ENCODE data around the gene ZNF470. TPM values are rescaled to one million over a fixed set of nuclear protein-coding genes. Genes with fewer than 3 reads are reported as not detected.

The ZNF470 gene
- total RNA-seq, 1 experiment from 2014 or later, result 0.43 TPM

- no peak for TF ChIP-seq CTCF (IDR thresholded peaks at IDR 0.05; ENCODE audit: insufficient read depth in 1 of 2, low read depth in 1 of 2, low read length in 1 of 2, severe bottlenecking in 1 of 2, unreplicated experiment in 1 of 2)
- CTCF ChIA-PET, result no interaction called here
- no peak overlapping the region for H3K4me3 ChIP-seq (ENCODE audit: low read depth, low read length)
- no peaks in the 10 kb centered on the region for H3K4me1 ChIP-seq
- 0 out of 2 replicates have a peak, but pooled peaks cover 7% of the 10 kb centered on the region for H3K9me3 ChIP-seq
- H3K27me3 ChIP-seq (replicated peaks; ENCODE audit: control insufficient read depth, insufficient read depth, low read length), result no peaks in the 10 kb centered on the region
- POLR2A ChIA-PET, result no interaction called here
- intact Hi-C loops (cut with micrococcal nuclease; ENCODE audit: unreplicated experiment), result no loop called here
- BruUV-seq (replicated peaks), result no TSS peak
- DNase-seq, result no peak
- H3K27me3 Mint-ChIP-seq (ENCODE audit: insufficient read depth, unreplicated experiment), result no peaks in the 10 kb centered on the region
- no peaks in the 10 kb centered on the region for H3K36me3 Mint-ChIP-seq (ENCODE audit: insufficient read depth, unreplicated experiment)
- peaks cover 27% of the 10 kb centered on the region for H3K9me3 Mint-ChIP-seq (ENCODE audit: unreplicated experiment)
- no peaks in the 10 kb centered on the region for H3K4me1 Mint-ChIP-seq (ENCODE audit: low read depth, unreplicated experiment)
- no peaks in the 10 kb centered on the region for H3K36me3 ChIP-seq (ENCODE audit: control insufficient read depth, insufficient read depth, low read length)
- H3K27ac Mint-ChIP-seq (ENCODE audit: unreplicated experiment), result no peak overlapping the region
- H3K4me3 Mint-ChIP-seq (ENCODE audit: unreplicated experiment), result no peak overlapping the region
Observed at GRCh38 chr19:56623006-56623405, 55.7 kb downstream of the ZNF470 start.

GRCh38 chr19:56625708-56626107 lies 58.4 kb downstream of the ZNF470 start:
- Histone ChIP-seq H3K36me3 (ENCODE audit: control insufficient read depth, insufficient read depth, low read length) (no peaks in the 10 kb centered on the region), H3K27me3 (replicated peaks; ENCODE audit: control insufficient read depth, insufficient read depth, low read length) (no peaks in the 10 kb centered on the region), H3K4me3 (ENCODE audit: low read depth, low read length) (no peak overlapping the region), H3K9me3 (0 out of 2 replicates have a peak, but pooled peaks cover 7% of the 10 kb centered on the region), H3K4me1 (no peaks in the 10 kb centered on the region)
- Mint-ChIP-seq H3K4me1 (ENCODE audit: low read depth, unreplicated experiment) (no peaks in the 10 kb centered on the region), H3K27ac (ENCODE audit: unreplicated experiment) (no peak overlapping the region), H3K27me3 (ENCODE audit: insufficient read depth, unreplicated experiment) (no peaks in the 10 kb centered on the region), H3K4me3 (ENCODE audit: unreplicated experiment) (no peak overlapping the region), H3K36me3 (ENCODE audit: insufficient read depth, unreplicated experiment) (no peaks in the 10 kb centered on the region), H3K9me3 (ENCODE audit: unreplicated experiment) (peaks cover 30% of the 10 kb centered on the region)
- DNase-seq, result no peak
- BruUV-seq (replicated peaks), result no TSS peak
- no peak for TF ChIP-seq CTCF (IDR thresholded peaks at IDR 0.05; ENCODE audit: insufficient read depth in 1 of 2, low read depth in 1 of 2, low read length in 1 of 2, severe bottlenecking in 1 of 2, unreplicated experiment in 1 of 2)
- POLR2A ChIA-PET, result no interaction called here
- CTCF ChIA-PET, result no interaction called here
- intact Hi-C loops (cut with micrococcal nuclease; ENCODE audit: unreplicated experiment), result no loop called here

- no peak overlapping the region for H3K4me3 ChIP-seq (ENCODE audit: low read depth, low read length)
- no peaks in the 10 kb centered on the region for H3K27me3 ChIP-seq (replicated peaks; ENCODE audit: control insufficient read depth, insufficient read depth, low read length)
- DNase-seq, result no peak
- H3K4me1 Mint-ChIP-seq (ENCODE audit: low read depth, unreplicated experiment), result no peaks in the 10 kb centered on the region
- H3K9me3 Mint-ChIP-seq (ENCODE audit: unreplicated experiment), result peaks cover 59% of the 10 kb centered on the region
- no peaks in the 10 kb centered on the region for H3K27me3 Mint-ChIP-seq (ENCODE audit: insufficient read depth, unreplicated experiment)
- TF ChIP-seq CTCF (IDR thresholded peaks at IDR 0.05; ENCODE audit: insufficient read depth in 1 of 2, low read depth in 1 of 2, low read length in 1 of 2, severe bottlenecking in 1 of 2, unreplicated experiment in 1 of 2), result no peak
- no peaks in the 10 kb centered on the region for H3K4me1 ChIP-seq
- no peak overlapping the region for H3K27ac Mint-ChIP-seq (ENCODE audit: unreplicated experiment)
- BruUV-seq (replicated peaks), result no TSS peak
- CTCF ChIA-PET, result no interaction called here
- POLR2A ChIA-PET, result no interaction called here
- H3K9me3 ChIP-seq, result peaks cover 11% of the 10 kb centered on the region
- peaks cover 5% of the 10 kb centered on the region for H3K36me3 Mint-ChIP-seq (ENCODE audit: insufficient read depth, unreplicated experiment)
- no peaks in the 10 kb centered on the region for H3K36me3 ChIP-seq (ENCODE audit: control insufficient read depth, insufficient read depth, low read length)
- H3K4me3 Mint-ChIP-seq (ENCODE audit: unreplicated experiment), result no peak overlapping the region
- intact Hi-C loops (cut with micrococcal nuclease; ENCODE audit: unreplicated experiment), result no loop called here
Observed at GRCh38 chr19:56633021-56633420, 65.8 kb downstream of the ZNF470 start.

Measured in Caco-2 (cell line).